22Rv1 (cell line): ENCODE data around the gene CXCR1.
A peak's percentile ranks its signal among the peaks of the same experiment; 100 is the strongest.

Experiments used
- H3K27ac ChIP-seq: fragments of 450-650 bp; 2 replicates; pipeline ENCODE4 v1.5.1; 2017
- ZFX ChIP-seq: fragments of 450-650 bp; IDR thresholded peaks from 2 replicates; pipeline ENCODE4 v1.6.1; 2017; ENCODE audit warnings: antibody characterized with exemption, borderline replicate concordance
- TF ChIP-seq, protein P1 (sequence below): fragments of 450-650 bp; IDR thresholded peaks from 2 replicates; pipeline ENCODE4 v1.5.1; 2017; ENCODE audit warnings: mild to moderate bottlenecking

Gene CXCR1

DNA sequence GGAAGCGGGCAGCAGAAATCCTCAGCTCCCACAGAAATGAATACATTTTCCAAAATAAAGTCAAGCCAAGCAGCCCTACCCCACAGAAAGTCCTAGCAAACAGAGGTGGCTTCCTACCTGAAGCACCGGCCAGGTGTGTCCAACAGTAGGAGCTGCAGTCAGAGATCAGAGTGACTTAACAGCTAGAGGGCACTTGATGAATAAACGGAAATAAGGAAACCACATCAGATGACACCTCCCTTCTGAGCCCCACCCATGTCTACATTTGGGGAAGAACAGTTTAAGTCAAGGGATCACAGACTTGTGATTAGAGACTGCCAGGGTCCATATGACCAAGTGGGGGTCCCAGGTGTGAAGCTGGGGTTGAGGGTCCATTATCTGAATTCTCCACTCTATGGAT is at the start of gene CXCR1:
Gene CXCR1, minus strand, starts transcription at position 172 of the 400 bp plus-strand sequence. CDS start 1,751 bp downstream, outside the sequence.
- H3K27ac ChIP-seq, result no peak within 1 kb of the TSS
- TF ChIP-seq, protein P1, sequence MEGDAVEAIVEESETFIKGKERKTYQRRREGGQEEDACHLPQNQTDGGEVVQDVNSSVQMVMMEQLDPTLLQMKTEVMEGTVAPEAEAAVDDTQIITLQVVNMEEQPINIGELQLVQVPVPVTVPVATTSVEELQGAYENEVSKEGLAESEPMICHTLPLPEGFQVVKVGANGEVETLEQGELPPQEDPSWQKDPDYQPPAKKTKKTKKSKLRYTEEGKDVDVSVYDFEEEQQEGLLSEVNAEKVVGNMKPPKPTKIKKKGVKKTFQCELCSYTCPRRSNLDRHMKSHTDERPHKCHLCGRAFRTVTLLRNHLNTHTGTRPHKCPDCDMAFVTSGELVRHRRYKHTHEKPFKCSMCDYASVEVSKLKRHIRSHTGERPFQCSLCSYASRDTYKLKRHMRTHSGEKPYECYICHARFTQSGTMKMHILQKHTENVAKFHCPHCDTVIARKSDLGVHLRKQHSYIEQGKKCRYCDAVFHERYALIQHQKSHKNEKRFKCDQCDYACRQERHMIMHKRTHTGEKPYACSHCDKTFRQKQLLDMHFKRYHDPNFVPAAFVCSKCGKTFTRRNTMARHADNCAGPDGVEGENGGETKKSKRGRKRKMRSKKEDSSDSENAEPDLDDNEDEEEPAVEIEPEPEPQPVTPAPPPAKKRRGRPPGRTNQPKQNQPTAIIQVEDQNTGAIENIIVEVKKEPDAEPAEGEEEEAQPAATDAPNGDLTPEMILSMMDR, result no peak
- TF ChIP-seq ZFX, result no peak

DNA sequence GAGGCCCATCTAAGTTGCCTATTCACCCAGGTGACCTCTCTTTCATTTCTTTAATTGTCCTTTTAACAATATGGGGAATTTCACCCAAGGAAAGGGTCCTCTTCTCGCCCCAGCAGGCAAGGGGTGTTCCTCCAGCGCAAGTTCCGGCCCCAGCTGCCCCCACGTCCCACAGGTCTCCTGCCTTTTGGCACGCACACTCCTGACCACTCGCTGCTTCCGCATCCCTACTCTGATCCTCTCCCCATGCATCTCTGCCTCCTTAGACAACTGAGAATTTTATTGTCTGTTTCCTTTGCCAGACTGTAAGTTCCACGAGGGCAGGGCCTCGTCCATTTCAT is 49.5 kb upstream of the CXCR1 start:
- peak overlapping the region; percentile 66 for H3K27ac ChIP-seq

DNA sequence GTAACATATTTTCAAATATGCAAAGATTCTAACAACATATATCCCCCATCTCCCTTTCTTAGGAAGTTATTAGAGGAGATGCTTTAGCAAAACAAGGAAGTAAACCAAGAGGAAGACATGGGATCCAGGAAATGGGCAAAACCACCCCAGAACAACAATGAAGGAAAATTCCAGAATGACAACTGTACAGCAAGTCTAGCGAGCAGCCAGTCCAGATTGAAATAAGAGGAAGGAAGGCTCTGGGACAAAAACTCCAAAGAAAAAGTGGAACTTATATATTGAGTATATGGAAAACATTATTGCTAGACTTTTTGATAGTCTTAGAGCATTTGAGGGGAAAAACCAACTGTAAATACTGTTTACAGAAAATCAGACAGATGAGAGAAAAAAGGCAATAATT is 47.4 kb upstream of the CXCR1 start:
- TF ChIP-seq, protein P1, result no peak
- no peak for TF ChIP-seq ZFX
- H3K27ac ChIP-seq, result no peak overlapping the region

More for the DNA sequence above, 49.5 kb upstream of the CXCR1 start:
- TF ChIP-seq, protein P1, result no peak
- TF ChIP-seq ZFX, result no peak

DNA sequence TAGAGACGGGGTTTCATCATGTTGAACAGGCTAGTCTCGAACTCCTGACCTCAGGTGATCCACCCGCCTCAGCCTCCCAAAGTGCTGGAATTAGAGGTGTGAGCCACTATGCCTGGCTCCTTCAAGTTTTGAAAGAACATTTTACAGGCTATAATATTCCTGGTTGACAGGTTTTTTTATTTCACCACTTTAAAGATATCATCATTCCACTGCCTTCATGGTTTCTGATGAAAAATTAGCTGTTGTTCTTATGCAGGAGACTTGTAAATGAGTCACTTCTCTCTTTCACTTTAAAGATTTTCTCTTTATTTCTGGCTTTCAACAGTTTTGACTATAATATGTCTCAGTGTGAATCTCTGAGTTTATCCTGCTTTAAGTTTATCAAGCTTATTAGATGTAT is 42.3 kb upstream of the CXCR1 start:
- TF ChIP-seq, protein P1, result no peak
- no peak for TF ChIP-seq ZFX
- no peak overlapping the region for H3K27ac ChIP-seq

DNA sequence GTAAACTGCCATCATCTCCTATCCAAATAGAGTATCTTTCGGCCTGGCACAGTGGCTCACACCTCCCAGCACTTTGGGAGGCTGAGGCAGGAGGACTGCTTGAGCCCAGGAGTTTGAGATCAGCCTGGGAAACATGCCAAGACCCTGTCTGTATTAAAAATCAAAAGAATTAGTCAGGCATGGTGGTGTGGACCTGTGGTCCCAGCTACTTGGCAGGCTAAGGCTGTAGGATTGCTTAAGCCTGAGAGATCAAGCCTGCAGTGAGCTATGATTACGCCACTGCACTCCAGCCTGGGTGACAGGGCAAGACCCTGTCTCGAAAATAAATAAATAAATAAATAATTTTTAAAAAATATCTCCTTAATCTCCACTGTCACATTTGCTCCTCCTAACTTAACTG is 35.5 kb upstream of the CXCR1 start:
- no peak overlapping the region for H3K27ac ChIP-seq
- TF ChIP-seq, protein P1, result no peak
- TF ChIP-seq ZFX, result no peak

DNA sequence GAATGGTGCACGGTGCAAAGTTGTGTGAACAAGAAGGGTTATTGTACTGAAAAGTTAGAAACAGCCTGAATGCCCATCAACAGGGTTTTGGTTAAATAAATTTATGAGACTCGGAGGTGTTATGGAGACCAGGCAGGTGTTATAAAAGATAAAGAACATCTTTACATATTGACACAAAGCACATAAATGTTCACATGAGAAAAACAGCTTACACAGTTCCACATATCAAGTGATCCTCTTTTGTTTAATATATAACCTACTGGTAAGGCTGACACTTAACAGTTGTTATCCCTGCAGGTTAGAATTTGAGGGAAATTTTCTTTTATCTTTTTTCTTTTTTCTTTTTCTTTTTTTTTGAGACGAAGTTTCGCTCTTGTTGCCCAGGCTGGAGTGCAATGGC is 30.2 kb upstream of the CXCR1 start:
- TF ChIP-seq ZFX, result no peak
- TF ChIP-seq, protein P1, result no peak

DNA sequence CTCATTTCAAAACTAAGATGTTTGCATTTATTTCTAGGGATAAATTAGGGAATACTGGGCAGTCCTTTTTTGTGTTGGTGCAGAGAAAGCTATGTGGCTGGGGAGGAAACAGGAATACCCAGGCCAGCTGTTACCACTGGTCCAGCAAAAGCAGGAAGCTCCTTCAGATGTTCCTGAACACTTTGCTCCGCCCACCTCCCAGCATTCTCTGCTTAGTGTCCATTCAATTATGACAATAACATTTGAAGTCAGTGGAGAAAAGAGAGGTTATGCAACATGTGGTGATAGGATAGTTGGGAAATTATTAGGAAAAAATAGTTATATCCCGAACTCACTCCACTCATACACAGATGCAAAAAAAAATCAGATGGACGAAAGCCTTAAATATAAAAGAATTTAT is 28.1 kb upstream of the CXCR1 start:
- no peak for TF ChIP-seq ZFX
- TF ChIP-seq, protein P1, result no peak
- H3K27ac ChIP-seq, result no peak overlapping the region

More for the DNA sequence above, 30.2 kb upstream of the CXCR1 start:
- no peak overlapping the region for H3K27ac ChIP-seq
